Eye (tissue), 1 donor: ENCODE results near the gene HOXD10.
A peak's percentile ranks its signal among the peaks of the same experiment; 100 is the strongest.

Experiments used
- DNase-seq: peaks from one replicate; pipeline ENCODE4 v3.0.0-alpha.2; 2015

Gene HOXD10

GRCh38 chr2:176152350-176153181 is 36.0 kb downstream of the HOXD10 start:
- DNase-seq: no peak

- no peak for DNase-seq
Measured at GRCh38 chr2:176154576-176155252, 38.1 kb downstream of the HOXD10 start.

GRCh38 chr2:176155356-176156044 is 38.9 kb downstream of the HOXD10 start:
- DNase-seq: no peak

GRCh38 chr2:176156301-176156806 is 39.8 kb downstream of the HOXD10 start:
- DNase-seq: no peak

- DNase-seq: peak; percentile 54
Measured at GRCh38 chr2:176156807-176157498, 40.4 kb downstream of the HOXD10 start, which contains the start of gene HOXD3. TSS of gene HOXD3 (plus strand) at chr2:176157307. CDS start at chr2:176169115, 11,808 bp downstream.

GRCh38 chr2:176157499-176158185 is 41.1 kb downstream of the HOXD10 start:
- DNase-seq: peak; percentile 77

- no peak for DNase-seq
Measured at GRCh38 chr2:176158186-176158591, 41.6 kb downstream of the HOXD10 start.

GRCh38 chr2:176158855-176159662 is 42.5 kb downstream of the HOXD10 start:
- DNase-seq: peak; percentile 48

GRCh38 chr2:176159663-176160250 is 43.2 kb downstream of the HOXD10 start:
- DNase-seq: peak; percentile 51

- DNase-seq: peak; percentile 67
Measured at GRCh38 chr2:176160251-176160985, 43.8 kb downstream of the HOXD10 start.

GRCh38 chr2:176160986-176161824 is 44.6 kb downstream of the HOXD10 start:
- DNase-seq: peak; percentile 55

GRCh38 chr2:176161825-176162626 is 45.4 kb downstream of the HOXD10 start:
- peak; percentile 77 for DNase-seq

- peak; percentile 37 for DNase-seq
Measured at GRCh38 chr2:176162911-176163671, 46.5 kb downstream of the HOXD10 start.

GRCh38 chr2:176163672-176164056 is 47.1 kb downstream of the HOXD10 start:
- peak; percentile 7 for DNase-seq

- DNase-seq: no peak
Measured at GRCh38 chr2:176164201-176164600, 47.6 kb downstream of the HOXD10 start.

GRCh38 chr2:176164611-176165369 is 48.2 kb downstream of the HOXD10 start:
- DNase-seq: peak; percentile 64
